KMS-11 (cell line): ENCODE results near the gene MAP1S.
"Not testable (repeated sequence)": the region's sequence is repeated elsewhere in the genome, so short reads cannot be mapped to it uniquely, and the experiment has no call there.

Experiments
- H2AFZ ChIP-seq: fragments of 200-600 bp; sonication (generic); 2 replicates; pipeline ENCODE4 v1.6.1; 2016; ENCODE audit warnings: antibody characterized with exemption, mixed run types, low read depth
- H3K27ac ChIP-seq: fragments of 200-600 bp; sonication (generic); 2 replicates; pipeline ENCODE4 v1.6.1; 2016; ENCODE audit warnings: mild to moderate bottlenecking, mixed run types
- H3K27me3 ChIP-seq: fragments of 200-600 bp; sonication (generic); 2 replicates; pipeline ENCODE4 v1.6.1; 2017; ENCODE audit warnings: mild to moderate bottlenecking, low read depth, mixed run types, moderate library complexity; ENCODE audit not compliant: insufficient read depth
- H3K36me3 ChIP-seq: fragments of 200-600 bp; sonication (generic); 2 replicates; pipeline ENCODE4 v1.6.1; 2017; ENCODE audit warnings: mild to moderate bottlenecking, mixed run types; ENCODE audit not compliant: insufficient read depth
- H3K4me1 ChIP-seq: fragments of 200-600 bp; sonication (generic); 2 replicates; pipeline ENCODE4 v1.6.1; 2016; ENCODE audit warnings: mild to moderate bottlenecking, low read depth, mixed run types; ENCODE audit not compliant: poor library complexity, severe bottlenecking
- H3K4me2 ChIP-seq: fragments of 200-600 bp; sonication (generic); 2 replicates; pipeline ENCODE4 v1.7.0; 2016; ENCODE audit warnings: mild to moderate bottlenecking, mixed run types
- H3K4me3 ChIP-seq: fragments of 200-600 bp; sonication (generic); IDR thresholded peaks from 2 replicates; pipeline ENCODE4 v1.6.1; 2017; ENCODE audit warnings: low read depth, low read length, mixed read lengths; ENCODE audit not compliant: insufficient read depth
- H3K79me2 ChIP-seq: fragments of 200-600 bp; sonication (generic); 2 replicates; pipeline ENCODE4 v1.6.1; 2016; ENCODE audit warnings: low read depth, mixed run types; ENCODE audit not compliant: insufficient read depth
- H3K9ac ChIP-seq: fragments of 200-600 bp; sonication (generic); 2 replicates; pipeline ENCODE4 v1.6.1; 2016; ENCODE audit warnings: mild to moderate bottlenecking, mixed run types
- H4K20me1 ChIP-seq: fragments of 200-600 bp; sonication (generic); 2 replicates; pipeline ENCODE4 v1.6.1; 2016; ENCODE audit warnings: mild to moderate bottlenecking, mixed run types; ENCODE audit not compliant: insufficient read depth
- TF ChIP-seq, protein P1 (sequence below): fragments of 200-600 bp; sonication (generic); conservative IDR thresholded peaks from 2 replicates; pipeline ENCODE4 v1.6.1; 2017; ENCODE audit warnings: low read depth, mild to moderate bottlenecking, antibody characterized with exemption, low read length, moderate library complexity, mixed read lengths

MAP1S gene

GRCh38 chr19:17778251-17778967 lies 59.1 kb downstream of the MAP1S start:
- TF ChIP-seq, protein P1, sequence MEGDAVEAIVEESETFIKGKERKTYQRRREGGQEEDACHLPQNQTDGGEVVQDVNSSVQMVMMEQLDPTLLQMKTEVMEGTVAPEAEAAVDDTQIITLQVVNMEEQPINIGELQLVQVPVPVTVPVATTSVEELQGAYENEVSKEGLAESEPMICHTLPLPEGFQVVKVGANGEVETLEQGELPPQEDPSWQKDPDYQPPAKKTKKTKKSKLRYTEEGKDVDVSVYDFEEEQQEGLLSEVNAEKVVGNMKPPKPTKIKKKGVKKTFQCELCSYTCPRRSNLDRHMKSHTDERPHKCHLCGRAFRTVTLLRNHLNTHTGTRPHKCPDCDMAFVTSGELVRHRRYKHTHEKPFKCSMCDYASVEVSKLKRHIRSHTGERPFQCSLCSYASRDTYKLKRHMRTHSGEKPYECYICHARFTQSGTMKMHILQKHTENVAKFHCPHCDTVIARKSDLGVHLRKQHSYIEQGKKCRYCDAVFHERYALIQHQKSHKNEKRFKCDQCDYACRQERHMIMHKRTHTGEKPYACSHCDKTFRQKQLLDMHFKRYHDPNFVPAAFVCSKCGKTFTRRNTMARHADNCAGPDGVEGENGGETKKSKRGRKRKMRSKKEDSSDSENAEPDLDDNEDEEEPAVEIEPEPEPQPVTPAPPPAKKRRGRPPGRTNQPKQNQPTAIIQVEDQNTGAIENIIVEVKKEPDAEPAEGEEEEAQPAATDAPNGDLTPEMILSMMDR = no peak
- Histone ChIP-seq H4K20me1 (no peaks in the 10 kb centered on the region), H3K27me3 (no peaks in the 10 kb centered on the region), H3K4me1 (peaks cover 14% of the 10 kb centered on the region), H3K4me3 (no peak overlapping the region), H3K79me2 (no peaks in the 10 kb centered on the region), H2AFZ (no peak overlapping the region), H3K36me3 (no peaks in the 10 kb centered on the region), H3K4me2 (no peak overlapping the region), H3K9ac (no peak overlapping the region), H3K27ac (no peak overlapping the region)

DNA sequence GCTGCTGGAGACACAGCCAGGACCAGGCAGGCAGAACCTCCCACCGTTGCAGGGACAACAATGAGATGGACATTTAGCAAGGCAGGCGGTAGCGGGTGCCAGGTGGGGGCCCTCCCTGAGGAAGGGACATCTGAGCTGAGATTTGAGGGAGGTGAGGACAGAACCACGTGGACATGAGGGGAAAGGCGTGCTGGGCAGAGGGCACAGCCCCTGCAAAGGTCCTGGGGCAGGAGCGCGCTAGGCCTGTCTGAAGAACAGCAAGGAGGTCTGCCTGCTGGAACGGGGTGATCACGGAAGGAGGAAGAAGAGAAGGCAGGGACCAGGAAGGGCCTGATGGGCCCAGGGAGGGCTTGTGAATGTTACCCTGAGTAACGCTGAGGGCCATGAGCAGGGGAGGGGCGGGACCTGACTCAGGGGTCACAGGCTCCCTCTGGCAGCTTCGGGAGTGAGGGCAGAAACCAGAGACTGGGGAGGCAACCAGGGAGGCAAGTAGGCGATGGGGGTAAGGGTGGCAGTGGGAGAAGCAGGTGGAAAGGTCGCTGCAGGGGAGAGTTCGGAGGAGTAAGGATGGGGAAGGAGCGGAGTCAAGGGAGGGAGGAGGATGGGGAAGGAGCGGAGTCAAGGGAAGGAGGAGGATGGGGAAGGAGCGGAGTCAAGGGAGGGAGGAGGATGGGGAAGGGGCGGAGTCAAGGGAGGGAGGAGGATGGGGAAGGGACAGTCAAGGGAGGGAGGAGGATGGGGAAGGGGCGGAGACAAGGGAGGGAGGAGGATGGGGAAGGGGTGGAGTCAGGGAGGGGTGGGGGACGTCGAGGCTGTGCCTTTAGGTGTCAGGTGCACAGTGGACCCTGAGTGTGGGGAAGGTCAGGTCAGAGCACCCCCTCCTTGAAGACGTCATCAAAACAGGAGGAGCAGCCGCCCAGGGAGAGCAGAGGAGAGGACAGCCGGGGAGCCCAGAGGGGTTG lies 60.0 kb downstream of the MAP1S start:
- H3K4me2 ChIP-seq = no peak overlapping the region

DNA sequence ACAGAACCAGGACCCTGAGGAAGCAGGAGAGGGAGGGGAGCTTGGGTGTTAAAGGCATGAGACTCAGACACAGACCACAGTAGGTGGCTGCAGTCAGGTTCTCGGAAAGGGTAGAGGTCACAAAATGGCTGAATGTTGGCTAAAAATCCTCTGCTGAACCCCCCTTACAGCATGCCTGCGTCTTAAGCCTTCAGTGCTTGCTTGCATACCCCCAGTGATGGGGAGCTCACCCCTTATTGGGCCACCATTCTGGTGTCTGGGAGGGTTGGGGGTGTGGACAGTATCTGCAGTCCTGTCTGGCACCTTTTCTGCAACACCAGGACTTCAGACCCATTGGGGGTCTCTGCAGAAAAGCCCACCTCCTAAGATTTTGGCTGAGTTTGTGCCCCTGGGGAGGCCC lies 61.5 kb downstream of the MAP1S start:
- Histone ChIP-seq H3K4me2 (no peak overlapping the region), H3K36me3 (no peaks in the 10 kb centered on the region), H3K79me2 (no peaks in the 10 kb centered on the region), H3K27ac (no peak overlapping the region), H3K4me3 (no peak overlapping the region), H4K20me1 (no peaks in the 10 kb centered on the region), H2AFZ (no peak overlapping the region), H3K27me3 (no peaks in the 10 kb centered on the region), H3K4me1 (peaks cover 14% of the 10 kb centered on the region), H3K9ac (no peak overlapping the region)
- TF ChIP-seq, protein P1 = no peak

More for the DNA sequence above, 60.0 kb downstream of the MAP1S start:
- H3K9ac ChIP-seq = no peak overlapping the region
- no peak overlapping the region for H3K4me3 ChIP-seq
- peaks cover 14% of the 10 kb centered on the region for H3K4me1 ChIP-seq
- TF ChIP-seq, protein P1 = no peak
- no peaks in the 10 kb centered on the region for H3K79me2 ChIP-seq
- H4K20me1 ChIP-seq = no peaks in the 10 kb centered on the region
- H3K36me3 ChIP-seq = no peaks in the 10 kb centered on the region
- H3K27ac ChIP-seq = no peak overlapping the region
- H3K27me3 ChIP-seq = no peaks in the 10 kb centered on the region
- no peak overlapping the region for H2AFZ ChIP-seq

DNA sequence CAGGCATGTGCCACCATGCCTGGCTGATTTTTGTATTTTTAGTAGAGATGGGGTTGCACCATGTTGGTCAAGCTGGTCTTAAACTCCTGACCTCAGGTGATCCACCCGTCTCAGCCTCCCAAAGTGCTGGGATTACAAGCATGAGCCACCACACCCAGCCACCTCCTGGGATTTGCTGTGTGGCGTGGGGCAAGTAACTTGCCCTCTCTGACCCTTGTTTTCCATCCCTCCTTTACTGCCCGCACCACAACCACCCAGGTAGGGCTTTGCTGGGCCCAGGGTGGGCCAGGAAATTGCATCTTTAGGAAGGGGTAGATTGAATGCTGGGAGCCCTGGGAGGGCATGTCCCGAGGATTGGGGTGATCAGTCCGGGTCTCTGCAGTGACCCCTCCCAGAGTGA lies 64.4 kb downstream of the MAP1S start:
- H3K36me3 ChIP-seq, H3K27me3 ChIP-seq, H4K20me1 ChIP-seq, H3K4me1 ChIP-seq, H3K79me2 ChIP-seq, H3K4me2 ChIP-seq, H3K4me3 ChIP-seq, H2AFZ ChIP-seq, H3K9ac ChIP-seq, H3K27ac ChIP-seq: not testable (repeated sequence)
